ENCODE results near the gene CLPTM1.
"Not testable (repeated sequence)": the region's sequence is repeated elsewhere in the genome, so short reads cannot be mapped to it uniquely, and the experiment has no call there.

- TF ChIP-seq, protein P1, sequence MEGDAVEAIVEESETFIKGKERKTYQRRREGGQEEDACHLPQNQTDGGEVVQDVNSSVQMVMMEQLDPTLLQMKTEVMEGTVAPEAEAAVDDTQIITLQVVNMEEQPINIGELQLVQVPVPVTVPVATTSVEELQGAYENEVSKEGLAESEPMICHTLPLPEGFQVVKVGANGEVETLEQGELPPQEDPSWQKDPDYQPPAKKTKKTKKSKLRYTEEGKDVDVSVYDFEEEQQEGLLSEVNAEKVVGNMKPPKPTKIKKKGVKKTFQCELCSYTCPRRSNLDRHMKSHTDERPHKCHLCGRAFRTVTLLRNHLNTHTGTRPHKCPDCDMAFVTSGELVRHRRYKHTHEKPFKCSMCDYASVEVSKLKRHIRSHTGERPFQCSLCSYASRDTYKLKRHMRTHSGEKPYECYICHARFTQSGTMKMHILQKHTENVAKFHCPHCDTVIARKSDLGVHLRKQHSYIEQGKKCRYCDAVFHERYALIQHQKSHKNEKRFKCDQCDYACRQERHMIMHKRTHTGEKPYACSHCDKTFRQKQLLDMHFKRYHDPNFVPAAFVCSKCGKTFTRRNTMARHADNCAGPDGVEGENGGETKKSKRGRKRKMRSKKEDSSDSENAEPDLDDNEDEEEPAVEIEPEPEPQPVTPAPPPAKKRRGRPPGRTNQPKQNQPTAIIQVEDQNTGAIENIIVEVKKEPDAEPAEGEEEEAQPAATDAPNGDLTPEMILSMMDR (IDR thresholded peaks at IDR 0.05), result not testable (repeated sequence)
- not testable (repeated sequence) for TF ChIP-seq RXRA (IDR thresholded peaks at IDR 0.05; ENCODE audit: borderline replicate concordance, low read depth); RCOR1 (IDR thresholded peaks at IDR 0.05; ENCODE audit: low read length)
Observed at GRCh38 chr19:44911896-44912295, 43.3 kb upstream of the CLPTM1 start.

Measured in SK-N-SH (cell line).